Testis (tissue), 2 donors: ENCODE data around the gene AGXT2.

Experiments
- POLR2A ChIP-seq: fragments of 450-650 bp; IDR thresholded peaks from one replicate; pipeline ENCODE4 v1.6.1; 2017; ENCODE audit warnings: antibody characterized with exemption, mild to moderate bottlenecking, moderate library complexity
- TF ChIP-seq, protein P1 (sequence below), 3 experiments: fragments of 450-650 bp in 2 of 3; fragments of 200-600 bp in 1 of 3; sonication (generic) in 1 of 3; IDR thresholded peaks; one replicate each; pipeline ENCODE4 v1.5.1; 2016 to 2019; ENCODE audit warnings: antibody characterized with exemption in 3 of 3, mild to moderate bottlenecking in 2 of 3, moderate library complexity in 1 of 3

GRCh38 chr5:34977934-34978613 lies 69.7 kb downstream of the AGXT2 start:
- TF ChIP-seq, protein P1, sequence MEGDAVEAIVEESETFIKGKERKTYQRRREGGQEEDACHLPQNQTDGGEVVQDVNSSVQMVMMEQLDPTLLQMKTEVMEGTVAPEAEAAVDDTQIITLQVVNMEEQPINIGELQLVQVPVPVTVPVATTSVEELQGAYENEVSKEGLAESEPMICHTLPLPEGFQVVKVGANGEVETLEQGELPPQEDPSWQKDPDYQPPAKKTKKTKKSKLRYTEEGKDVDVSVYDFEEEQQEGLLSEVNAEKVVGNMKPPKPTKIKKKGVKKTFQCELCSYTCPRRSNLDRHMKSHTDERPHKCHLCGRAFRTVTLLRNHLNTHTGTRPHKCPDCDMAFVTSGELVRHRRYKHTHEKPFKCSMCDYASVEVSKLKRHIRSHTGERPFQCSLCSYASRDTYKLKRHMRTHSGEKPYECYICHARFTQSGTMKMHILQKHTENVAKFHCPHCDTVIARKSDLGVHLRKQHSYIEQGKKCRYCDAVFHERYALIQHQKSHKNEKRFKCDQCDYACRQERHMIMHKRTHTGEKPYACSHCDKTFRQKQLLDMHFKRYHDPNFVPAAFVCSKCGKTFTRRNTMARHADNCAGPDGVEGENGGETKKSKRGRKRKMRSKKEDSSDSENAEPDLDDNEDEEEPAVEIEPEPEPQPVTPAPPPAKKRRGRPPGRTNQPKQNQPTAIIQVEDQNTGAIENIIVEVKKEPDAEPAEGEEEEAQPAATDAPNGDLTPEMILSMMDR (IDR thresholded peaks at IDR 0.05): no peak
- no peak for TF ChIP-seq POLR2A
